CD4-positive, alpha-beta T cell (primary cell): ENCODE results near the gene RPL22. TPM values are rescaled to one million over a fixed set of nuclear protein-coding genes. Genes with fewer than 3 reads are reported as not detected.

Experiments
- ATAC-seq: fragments of 200-7000 bp; cut with Tn5 transposase; one replicate; pipeline ENCODE4 v1.10.0; 2022; ENCODE audit warnings: mild to moderate bottlenecking; ENCODE audit not compliant: poor library complexity
- CTCF ChIA-PET: fragments of 350-600 bp; sonication (Branson Sonifier 250); formaldehyde crosslinking; loops from one replicate; lab custom pipeline; 2021; ENCODE audit warnings: antibody characterized with exemption, inconsistent platforms; lab: Charles Lee
- POLR2A ChIA-PET: fragments of 350-600 bp; sonication (Branson Sonifier 250); formaldehyde crosslinking; loops from one replicate; lab custom pipeline; 2021; ENCODE audit warnings: antibody characterized with exemption, inconsistent platforms; lab: Charles Lee
- DNase-seq, 14 experiments: peaks; one replicate each; pipeline ENCODE4 v3.0.0-alpha.2; 2013 to 2020; ENCODE audit warnings: mixed read lengths in 2 of 14
- H3K27ac ChIP-seq, 2 donors: one replicate each; pipeline versions ENCODE4 v1.5.1 to v1.7.0; 2013; ENCODE audit warnings: low read length in 2 of 2, low read depth in 1 of 2, mild to moderate bottlenecking in 1 of 2
- H3K27me3 ChIP-seq, 2 experiments: 1 replicate in 1 of 2; 2 replicates in 1 of 2; pipeline versions ENCODE4 v1.6.1 to v1.7.0; 2013; ENCODE audit warnings: low read length in 2 of 2, control low read depth in 1 of 2, mild to moderate bottlenecking in 1 of 2, moderate library complexity in 1 of 2; ENCODE audit not compliant: insufficient read depth in 2 of 2, control insufficient read depth in 1 of 2
- H3K36me3 ChIP-seq: one replicate; pipeline ENCODE4 v1.6.1; 2013; ENCODE audit warnings: low read length, control low read depth; ENCODE audit not compliant: insufficient read depth
- H3K4me1 ChIP-seq: one replicate; pipeline ENCODE4 v1.6.1; 2013; ENCODE audit warnings: low read length, control low read depth; ENCODE audit not compliant: insufficient read depth
- H3K4me3 ChIP-seq: one replicate; pipeline ENCODE4 v1.5.1; 2013; ENCODE audit warnings: mild to moderate bottlenecking, low read length, moderate library complexity
- H3K9me3 ChIP-seq, 2 experiments: 1 replicate in 1 of 2; 2 replicates in 1 of 2; pipeline versions ENCODE4 v1.6.1 to v1.7.0; 2013; ENCODE audit warnings: low read length in 2 of 2, mild to moderate bottlenecking in 2 of 2, control low read depth in 1 of 2, moderate library complexity in 1 of 2; ENCODE audit not compliant: control insufficient read depth in 1 of 2, insufficient read depth in 1 of 2
- H3K27ac Mint-ChIP-seq: one replicate; pipeline ENCODE4 v1.8.0; 2020; ENCODE audit warnings: mixed read lengths
- H3K27me3 Mint-ChIP-seq: one replicate; pipeline ENCODE4 v1.8.0; 2021; ENCODE audit warnings: mixed read lengths
- H3K36me3 Mint-ChIP-seq: one replicate; pipeline ENCODE4 v1.8.0; 2021; ENCODE audit warnings: low read depth, mixed read lengths
- H3K4me1 Mint-ChIP-seq: one replicate; pipeline ENCODE4 v1.8.0; 2021; ENCODE audit warnings: low read depth, mixed read lengths
- H3K4me3 Mint-ChIP-seq: one replicate; pipeline ENCODE4 v1.8.0; 2020; ENCODE audit warnings: mild to moderate bottlenecking, mixed read lengths
- H3K9me3 Mint-ChIP-seq: one replicate; pipeline ENCODE4 v1.8.0; 2020; ENCODE audit warnings: mixed read lengths
- intact Hi-C, 2 experiments: fragments of 100-400 bp; cut with DNase I in 1 of 2; cut with micrococcal nuclease in 1 of 2; formaldehyde crosslinking; loops; one replicate each; pipeline versions ENCODE4 v1.15.1 to v1.9.0; 2023 to 2025; cut with DNase I, micrococcal nuclease
- total RNA-seq, 174 experiments: library from RNA in 2 of 174; stranded (reverse) in 2 of 174; gene quantifications; one replicate each; pipeline ENCODE4 v1.2.3 and lab custom pipeline; 2021 to 2026
- TF ChIP-seq, protein P1 (sequence below): fragments of 200-600 bp; IDR thresholded peaks from one replicate; pipeline ENCODE4 v1.8.0; 2022; ENCODE audit warnings: antibody characterized with exemption, mild to moderate bottlenecking

Gene RPL22
- total RNA-seq, 2 experiments from 2014 or later = 620 to 652 TPM

- Mint-ChIP-seq H3K27ac (no peak overlapping the region), H3K27me3 (peaks cover 8% of the 10 kb centered on the region), H3K4me1 (peaks cover 9% of the 10 kb centered on the region), H3K4me3 (no peak overlapping the region), H3K36me3 (no peaks in the 10 kb centered on the region), H3K9me3 (no peaks in the 10 kb centered on the region)
- intact Hi-C loops = no loop called here
- CTCF ChIA-PET = no interaction called here
- Histone ChIP-seq H3K9me3 (peaks cover 0 to 4% of the 10 kb centered on the region in 2 experiments), H3K4me1 (peaks cover 22% of the 10 kb centered on the region), H3K4me3 (no peak overlapping the region), H3K27me3 (peaks cover 11 to 13% of the 10 kb centered on the region in 2 experiments), H3K27ac (no peak overlapping the region), H3K36me3 (no peaks in the 10 kb centered on the region)
- ATAC-seq (no peak), DNase-seq (no peak)
- POLR2A ChIA-PET = no interaction called here
- TF ChIP-seq, protein P1, sequence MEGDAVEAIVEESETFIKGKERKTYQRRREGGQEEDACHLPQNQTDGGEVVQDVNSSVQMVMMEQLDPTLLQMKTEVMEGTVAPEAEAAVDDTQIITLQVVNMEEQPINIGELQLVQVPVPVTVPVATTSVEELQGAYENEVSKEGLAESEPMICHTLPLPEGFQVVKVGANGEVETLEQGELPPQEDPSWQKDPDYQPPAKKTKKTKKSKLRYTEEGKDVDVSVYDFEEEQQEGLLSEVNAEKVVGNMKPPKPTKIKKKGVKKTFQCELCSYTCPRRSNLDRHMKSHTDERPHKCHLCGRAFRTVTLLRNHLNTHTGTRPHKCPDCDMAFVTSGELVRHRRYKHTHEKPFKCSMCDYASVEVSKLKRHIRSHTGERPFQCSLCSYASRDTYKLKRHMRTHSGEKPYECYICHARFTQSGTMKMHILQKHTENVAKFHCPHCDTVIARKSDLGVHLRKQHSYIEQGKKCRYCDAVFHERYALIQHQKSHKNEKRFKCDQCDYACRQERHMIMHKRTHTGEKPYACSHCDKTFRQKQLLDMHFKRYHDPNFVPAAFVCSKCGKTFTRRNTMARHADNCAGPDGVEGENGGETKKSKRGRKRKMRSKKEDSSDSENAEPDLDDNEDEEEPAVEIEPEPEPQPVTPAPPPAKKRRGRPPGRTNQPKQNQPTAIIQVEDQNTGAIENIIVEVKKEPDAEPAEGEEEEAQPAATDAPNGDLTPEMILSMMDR = no peak
These were observed 49.1 kb downstream of the RPL22 start for GRCh38 chr1:6150006-6150938.

DNA sequence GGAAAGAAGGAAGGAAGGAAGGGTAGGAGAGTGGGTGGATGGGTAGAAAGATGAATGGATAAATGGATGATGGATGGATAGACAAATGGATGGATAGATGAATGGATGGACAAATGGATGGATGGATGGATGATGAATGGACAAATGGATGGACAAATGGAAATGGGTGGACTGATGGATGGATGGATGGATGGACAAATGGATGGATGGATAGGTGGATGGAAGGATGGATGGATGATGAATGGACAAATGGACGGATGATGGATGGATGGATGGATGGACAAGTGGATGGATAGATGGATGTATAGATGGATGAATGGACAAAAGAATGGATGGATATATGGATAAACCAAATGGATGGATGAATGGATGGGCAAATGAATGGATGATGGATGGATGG, 49.8 kb downstream of the RPL22 start:
- H3K27me3 Mint-ChIP-seq = peaks cover 8% of the 10 kb centered on the region
- no peaks in the 10 kb centered on the region for H3K9me3 Mint-ChIP-seq
- no peak overlapping the region for H3K27ac Mint-ChIP-seq
- H3K36me3 ChIP-seq = no peaks in the 10 kb centered on the region
- no peak overlapping the region for H3K27ac ChIP-seq
- intact Hi-C loops = no loop called here
- ChIA-PET POLR2A (no interaction called here), CTCF (no interaction called here)
- no peak overlapping the region for H3K4me3 Mint-ChIP-seq
- H3K27me3 ChIP-seq = peaks cover 11 to 13% of the 10 kb centered on the region in 2 experiments
- no peaks in the 10 kb centered on the region for H3K36me3 Mint-ChIP-seq
- ATAC-seq (no peak), DNase-seq (no peak)
- H3K4me3 ChIP-seq = no peak overlapping the region
- H3K9me3 ChIP-seq = peaks cover 0 to 4% of the 10 kb centered on the region in 2 experiments
- peaks cover 16% of the 10 kb centered on the region for H3K4me1 ChIP-seq
- TF ChIP-seq, protein P1 = no peak
- H3K4me1 Mint-ChIP-seq = peaks cover 9% of the 10 kb centered on the region

- peaks cover 0 to 4% of the 10 kb centered on the region in 2 experiments for H3K9me3 ChIP-seq
- peaks cover 11 to 13% of the 10 kb centered on the region in 2 experiments for H3K27me3 ChIP-seq
- TF ChIP-seq, protein P1 = no peak
- no peaks in the 10 kb centered on the region for H3K9me3 Mint-ChIP-seq
- no peak overlapping the region for H3K27ac Mint-ChIP-seq
- CTCF ChIA-PET = no interaction called here
- ATAC-seq (peak; percentile 97), DNase-seq (peak; percentile 40 to 81 (median 62))
- H3K36me3 ChIP-seq = no peaks in the 10 kb centered on the region
- peak overlapping the region; percentile 19 for H3K4me3 ChIP-seq
- no peak overlapping the region for H3K27ac ChIP-seq
- H3K4me3 Mint-ChIP-seq = peak overlapping the region; percentile 66
- H3K4me1 ChIP-seq = peaks cover 12% of the 10 kb centered on the region
- intact Hi-C loops = no loop called here
- H3K36me3 Mint-ChIP-seq = no peaks in the 10 kb centered on the region
- H3K27me3 Mint-ChIP-seq = peaks cover 8% of the 10 kb centered on the region
- POLR2A ChIA-PET = no interaction called here
- H3K4me1 Mint-ChIP-seq = peaks cover 9% of the 10 kb centered on the region
These were observed 50.7 kb downstream of the RPL22 start for GRCh38 chr1:6148497-6149241.
